ENCODE data around the gene TNFRSF12A.

- TF ChIP-seq, protein P1, sequence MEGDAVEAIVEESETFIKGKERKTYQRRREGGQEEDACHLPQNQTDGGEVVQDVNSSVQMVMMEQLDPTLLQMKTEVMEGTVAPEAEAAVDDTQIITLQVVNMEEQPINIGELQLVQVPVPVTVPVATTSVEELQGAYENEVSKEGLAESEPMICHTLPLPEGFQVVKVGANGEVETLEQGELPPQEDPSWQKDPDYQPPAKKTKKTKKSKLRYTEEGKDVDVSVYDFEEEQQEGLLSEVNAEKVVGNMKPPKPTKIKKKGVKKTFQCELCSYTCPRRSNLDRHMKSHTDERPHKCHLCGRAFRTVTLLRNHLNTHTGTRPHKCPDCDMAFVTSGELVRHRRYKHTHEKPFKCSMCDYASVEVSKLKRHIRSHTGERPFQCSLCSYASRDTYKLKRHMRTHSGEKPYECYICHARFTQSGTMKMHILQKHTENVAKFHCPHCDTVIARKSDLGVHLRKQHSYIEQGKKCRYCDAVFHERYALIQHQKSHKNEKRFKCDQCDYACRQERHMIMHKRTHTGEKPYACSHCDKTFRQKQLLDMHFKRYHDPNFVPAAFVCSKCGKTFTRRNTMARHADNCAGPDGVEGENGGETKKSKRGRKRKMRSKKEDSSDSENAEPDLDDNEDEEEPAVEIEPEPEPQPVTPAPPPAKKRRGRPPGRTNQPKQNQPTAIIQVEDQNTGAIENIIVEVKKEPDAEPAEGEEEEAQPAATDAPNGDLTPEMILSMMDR (IDR thresholded peaks at IDR 0.05), result no peak
- TF ChIP-seq POLR2A (IDR thresholded peaks at IDR 0.05), result no peak
These were observed 38.3 kb upstream of the TNFRSF12A start for GRCh38 chr16:2981899-2982250.
